Activated CD4-positive, CD25-positive, alpha-beta regulatory T cell treated with anti-CD3 and anti-CD28 coated beads, Interleukin-2, amount 50 U/mL, for 16 hours (primary cell): Measurements from ENCODE around the gene THEM5.

ENCODE experiments used
- DNase-seq: peaks from one replicate; pipeline ENCODE4 v3.0.0-alpha.2; 2020; ENCODE audit warnings: low read depth, low spot score

THEM5 gene

GRCh38 chr1:151801310-151801820 lies 52.1 kb downstream of the THEM5 start:
- DNase-seq, result no peak

GRCh38 chr1:151800830-151801229 lies 52.7 kb downstream of the THEM5 start:
- DNase-seq, result no peak

GRCh38 chr1:151799179-151800022 lies 54.1 kb downstream of the THEM5 start:
- no peak for DNase-seq

- no peak for DNase-seq
Measured at GRCh38 chr1:151798571-151798970, 54.9 kb downstream of the THEM5 start.
